ENCODE results near the gene CABS1. TPM values are rescaled to one million over a fixed set of nuclear protein-coding genes. Genes with fewer than 3 reads are reported as not detected.

Gene CABS1
- total and polyA plus RNA-seq, 2 of the 13 experiments (the other 11 are each of a cell fraction or from before 2014, with no cell fraction given), result not detected

DNA sequence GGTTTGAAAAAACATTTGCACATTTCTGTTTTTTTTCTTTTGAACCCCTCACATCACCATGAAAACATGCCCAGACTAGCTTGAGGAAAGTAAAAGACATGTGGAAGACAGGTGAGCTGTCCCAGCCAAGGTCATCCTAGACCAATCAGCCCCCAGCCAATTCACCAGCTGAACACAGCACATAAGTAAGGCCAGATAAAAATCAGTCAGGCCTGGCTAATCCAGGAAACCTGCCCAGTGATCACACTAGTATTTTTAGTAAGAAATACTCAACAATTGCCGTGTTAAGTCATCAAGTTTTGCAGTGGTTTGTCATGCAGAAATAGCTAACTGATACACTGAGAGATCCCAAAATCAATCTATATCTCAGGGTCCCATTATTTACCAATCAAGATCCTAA, 21.4 kb downstream of the CABS1 start:
- no peaks in the 10 kb centered on the region for H3K4me1 ChIP-seq (ENCODE audit: insufficient read depth, low read length)
- ChIA-PET CTCF (ENCODE audit: low intra/inter-chr PET ratio, low total read pairs) (no interaction called here), POLR2A (no interaction called here)
- H3K9me3 ChIP-seq (ENCODE audit: low read length), result no peaks in the 10 kb centered on the region
- 0 out of 5 replicates have a peak, but pooled peaks cover 0 to 3% of the 10 kb centered on the region in 2 experiments for H3K27me3 ChIP-seq (ENCODE audit: control insufficient read depth in 1 of 2, insufficient read depth in 2 of 2, low read length in 2 of 2)
- DNase-seq (ENCODE audit: low spot score) (no peak), ATAC-seq (no peak), FAIRE-seq (no peak)
- no TSS peak for BruUV-seq (replicated peaks)
- no peak overlapping the region for H3K9ac ChIP-seq (ENCODE audit: insufficient read depth, low read depth, low read length)
- TF ChIP-seq ISX (CRISPR knock-in tag; conservative IDR thresholded peaks at IDR 0.05) (no peak), ZNF33A (CRISPR knock-in tag; IDR thresholded peaks at IDR 0.05; ENCODE audit: borderline replicate concordance) (no peak), ELK4 (CRISPR knock-in tag; IDR thresholded peaks at IDR 0.05; ENCODE audit: borderline replicate concordance) (no peak), SNAPC4 (CRISPR knock-in tag; IDR thresholded peaks at IDR 0.05) (no peak), XBP1 (CRISPR knock-in tag; IDR thresholded peaks at IDR 0.05) (no peak), ZNF430 (CRISPR knock-in tag; IDR thresholded peaks at IDR 0.05) (no peak), ARNT (IDR thresholded peaks at IDR 0.05) (no peak), NFIC (IDR thresholded peaks at IDR 0.05; ENCODE audit: low read length) (no peak), BCL3 (CRISPR knock-in tag; IDR thresholded peaks at IDR 0.05) (no peak), JUND (CRISPR knock-in tag; IDR thresholded peaks at IDR 0.05) (no peak), HOMEZ (CRISPR knock-in tag; IDR thresholded peaks at IDR 0.05; ENCODE audit: low read depth) (no peak), ZFP90 (CRISPR knock-in tag; IDR thresholded peaks at IDR 0.05; ENCODE audit: borderline replicate concordance) (no peak), ASH2L (IDR thresholded peaks at IDR 0.05; ENCODE audit: insufficient read length, low read depth, low read length) (no peak), ZNF484 (CRISPR knock-in tag; IDR thresholded peaks at IDR 0.05; ENCODE audit: borderline replicate concordance, low read depth) (no peak), REXO4 (CRISPR knock-in tag; IDR thresholded peaks at IDR 0.05; ENCODE audit: borderline replicate concordance) (no peak)
- 29% methylated on average over 1 of the region's 1 CpG for WGBS (ENCODE audit: low lambda C conversion rate)
- no peaks in the 10 kb centered on the region for H3K36me3 ChIP-seq (replicated peaks in 1 of 2; ENCODE audit: control insufficient read depth in 1 of 2, insufficient read depth in 2 of 2, low read length in 2 of 2)
- no peak overlapping the region for H3K4me3 ChIP-seq (replicated peaks in 1 of 3; ENCODE audit: insufficient read depth in 1 of 3, low read depth in 2 of 3, low read length in 3 of 3)
- intact Hi-C loops (cut with micrococcal nuclease; ENCODE audit: unreplicated experiment), result loop anchor here (10.0 kb wide), 1 partner anchor 1391 kb away; no protein-coding TSS in a partner anchor
- in situ Hi-C loops (cut with HindIII; ENCODE audit: extremely low pct_ligation_motif_present, low pct_unique_long_range_greater_than_20kb), result no loop called here
- H2AFZ ChIP-seq (ENCODE audit: low read length), result no peak overlapping the region
- no peak overlapping the region for H3K27ac ChIP-seq (ENCODE audit: extremely low read length, insufficient read depth, low read length)
- H3K79me2 ChIP-seq (ENCODE audit: insufficient read depth, low read length), result no peaks in the 10 kb centered on the region
- H3K4me2 ChIP-seq (ENCODE audit: low read depth, low read length), result no peak overlapping the region
- H4K20me1 ChIP-seq (ENCODE audit: insufficient read depth, low read length), result no peaks in the 10 kb centered on the region

Data from HepG2 (cell line).